Testis (tissue), 3 donors: ENCODE data around the gene COMMD7. TPM values are rescaled to one million over a fixed set of nuclear protein-coding genes. Genes with fewer than 3 reads are reported as not detected.

Experiments used
- DNase-seq: peaks from one replicate; pipeline ENCODE4 v3.0.0-alpha.2; 2019
- H3K27ac ChIP-seq, 2 donors: fragments of 200-600 bp; sonication (generic); one replicate each; pipeline ENCODE4 v1.5.1; 2019
- H3K27me3 ChIP-seq: fragments of 200-600 bp; sonication (generic); one replicate; pipeline ENCODE4 v1.5.1; 2019
- H3K36me3 ChIP-seq: fragments of 200-600 bp; sonication (generic); one replicate; pipeline ENCODE4 v1.5.1; 2017; ENCODE audit warnings: low read depth; ENCODE audit errors: missing control alignments
- H3K4me1 ChIP-seq: fragments of 200-600 bp; sonication (generic); one replicate; pipeline ENCODE4 v1.5.1; 2019
- H3K4me3 ChIP-seq, 2 donors: fragments of 200-600 bp; sonication (generic); one replicate each; pipeline ENCODE4 v1.5.1; 2017 to 2019
- H3K9me3 ChIP-seq: fragments of 200-600 bp; sonication (generic); one replicate; pipeline ENCODE4 v1.5.1; 2017
- POLR2A ChIP-seq: fragments of 450-650 bp; IDR thresholded peaks from one replicate; pipeline ENCODE4 v1.6.1; 2017; ENCODE audit warnings: antibody characterized with exemption, mild to moderate bottlenecking, moderate library complexity
- WGBS, 2 donors: methylation state at CpG; one replicate each; pipeline ENCODE4 v1.1.5; 2018; 5-methylcytosine and 5-hydroxymethylcytosine counted together
- intact Hi-C: fragments of 100-400 bp; cut with DNase I; formaldehyde crosslinking; loops from one replicate; pipeline ENCODE4 v1.15.1; 2023; ENCODE audit warnings: low total_unique reads
- polyA plus RNA-seq: library from polyadenylated mRNA; stranded (reverse); fragments of 350-450 nt; fragmentation: Illumina TruSeq; extraction: RNeasy Lipid Tissue Mini Kit (QIAGEN cat#74804); gene quantifications from one replicate; pipeline ENCODE4 v1.2.3, GENCODE V29; 2014; ENCODE audit warnings: low read depth, low replicate concordance; ENCODE audit not compliant: insufficient read depth
- total RNA-seq, 2 donors: library from RNA; depleted of rRNA; stranded (reverse); fragments of >200 nt; gene quantifications; one replicate each; pipeline ENCODE4 v1.2.3, GENCODE V29; 2016
- TF ChIP-seq, protein P1 (sequence below), 3 experiments: fragments of 450-650 bp in 2 of 3; fragments of 200-600 bp in 1 of 3; sonication (generic) in 1 of 3; IDR thresholded peaks; one replicate each; pipeline ENCODE4 v1.5.1; 2016 to 2019; ENCODE audit warnings: antibody characterized with exemption in 3 of 3, mild to moderate bottlenecking in 2 of 3, moderate library complexity in 1 of 3

COMMD7 gene
- total and polyA plus RNA-seq, 3 donors from 2014 or later = 18.0 to 26.0 (median 21.8) TPM

DNA sequence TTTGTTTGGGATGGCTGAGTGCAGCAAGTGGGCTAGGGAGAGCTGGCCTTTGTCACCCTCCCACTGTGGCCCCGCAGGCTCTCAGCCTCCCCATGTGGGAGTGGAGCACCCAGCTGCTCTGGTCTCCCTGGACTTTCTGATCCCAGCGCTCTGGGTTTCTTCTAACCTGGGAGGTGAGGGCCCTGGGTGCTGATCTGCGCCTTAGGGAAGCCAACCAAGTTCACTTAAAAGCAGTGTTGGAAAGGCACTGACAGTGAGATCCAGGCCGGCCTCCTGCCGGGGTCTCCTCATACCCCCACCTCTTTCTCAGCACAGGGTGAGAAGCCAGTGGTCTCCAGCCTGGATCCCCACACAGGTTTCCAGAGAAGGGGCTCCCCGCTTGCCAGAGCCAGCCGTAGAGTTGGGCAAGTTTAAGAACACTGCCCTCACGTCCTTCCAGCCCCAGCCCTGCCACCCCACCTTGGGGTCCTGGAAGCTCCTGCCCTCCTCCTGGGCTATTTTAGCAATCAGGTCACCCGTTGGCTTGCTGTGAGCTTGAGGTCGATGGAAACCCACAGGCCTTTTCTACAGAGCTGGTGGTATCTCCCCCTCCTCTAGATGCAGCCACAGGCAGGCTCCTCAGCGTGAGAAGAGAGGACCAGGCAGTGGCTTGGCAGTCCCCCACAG is 79.1 kb downstream of the COMMD7 start:
- H3K4me1 ChIP-seq = peaks cover 15% of the 10 kb centered on the region
- TF ChIP-seq, protein P1, sequence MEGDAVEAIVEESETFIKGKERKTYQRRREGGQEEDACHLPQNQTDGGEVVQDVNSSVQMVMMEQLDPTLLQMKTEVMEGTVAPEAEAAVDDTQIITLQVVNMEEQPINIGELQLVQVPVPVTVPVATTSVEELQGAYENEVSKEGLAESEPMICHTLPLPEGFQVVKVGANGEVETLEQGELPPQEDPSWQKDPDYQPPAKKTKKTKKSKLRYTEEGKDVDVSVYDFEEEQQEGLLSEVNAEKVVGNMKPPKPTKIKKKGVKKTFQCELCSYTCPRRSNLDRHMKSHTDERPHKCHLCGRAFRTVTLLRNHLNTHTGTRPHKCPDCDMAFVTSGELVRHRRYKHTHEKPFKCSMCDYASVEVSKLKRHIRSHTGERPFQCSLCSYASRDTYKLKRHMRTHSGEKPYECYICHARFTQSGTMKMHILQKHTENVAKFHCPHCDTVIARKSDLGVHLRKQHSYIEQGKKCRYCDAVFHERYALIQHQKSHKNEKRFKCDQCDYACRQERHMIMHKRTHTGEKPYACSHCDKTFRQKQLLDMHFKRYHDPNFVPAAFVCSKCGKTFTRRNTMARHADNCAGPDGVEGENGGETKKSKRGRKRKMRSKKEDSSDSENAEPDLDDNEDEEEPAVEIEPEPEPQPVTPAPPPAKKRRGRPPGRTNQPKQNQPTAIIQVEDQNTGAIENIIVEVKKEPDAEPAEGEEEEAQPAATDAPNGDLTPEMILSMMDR (IDR thresholded peaks at IDR 0.05) = no peak
- TF ChIP-seq POLR2A = no peak
- no peak overlapping the region for H3K4me3 ChIP-seq
- 92 to 94% methylated on average over 6 to 10 of the region's 11 CpGs for WGBS, 2 donors
- no peaks in the 10 kb centered on the region for H3K27me3 ChIP-seq
- DNase-seq = no peak
- intact Hi-C loops = no loop called here
- no peaks in the 10 kb centered on the region for H3K9me3 ChIP-seq
- no peaks in the 10 kb centered on the region for H3K36me3 ChIP-seq
- H3K27ac ChIP-seq = no peak overlapping the region

DNA sequence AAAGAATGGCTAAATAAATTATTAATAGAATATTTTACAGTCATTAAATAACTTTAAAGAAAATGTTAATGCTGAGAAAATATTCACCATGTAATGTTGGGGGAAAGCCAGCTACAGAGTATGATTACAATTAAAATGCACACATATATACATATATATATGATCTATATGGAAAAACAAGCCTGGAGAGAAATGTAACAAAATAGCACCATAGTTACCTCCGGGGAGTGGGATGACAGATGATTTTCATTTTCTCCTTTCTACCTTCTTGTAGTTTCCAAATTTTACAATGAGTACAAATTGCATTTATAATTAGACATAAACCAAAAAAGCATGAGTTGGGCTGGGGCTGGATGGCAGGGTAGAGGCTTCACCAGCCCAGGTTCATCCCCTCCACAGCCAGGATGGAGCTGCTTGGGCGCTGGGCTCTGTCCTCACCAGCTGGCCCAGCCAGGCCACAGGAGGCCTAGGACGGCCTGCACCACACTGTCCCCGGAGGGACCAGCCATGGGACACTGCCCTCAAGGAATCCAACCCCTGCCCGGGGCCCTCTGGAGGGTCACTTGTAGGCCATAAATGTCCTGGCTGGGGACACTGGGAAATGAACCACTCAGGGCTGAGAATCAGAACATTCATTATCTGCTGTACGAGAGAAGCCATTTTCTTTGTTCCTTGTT is 79.8 kb downstream of the COMMD7 start:
- DNase-seq = no peak
- no peak for TF ChIP-seq POLR2A
- TF ChIP-seq, protein P1 (IDR thresholded peaks at IDR 0.05) = no peak
- Histone ChIP-seq H3K4me3 (no peak overlapping the region), H3K36me3 (no peaks in the 10 kb centered on the region), H3K27ac (no peak overlapping the region), H3K9me3 (no peaks in the 10 kb centered on the region), H3K4me1 (peaks cover 15% of the 10 kb centered on the region), H3K27me3 (no peaks in the 10 kb centered on the region)
- 88% methylated on average over 2 to 6 of the region's 6 CpGs for WGBS, 2 donors
- intact Hi-C loops = no loop called here

- no peak for TF ChIP-seq POLR2A
- TF ChIP-seq, protein P1 (IDR thresholded peaks at IDR 0.05) = no peak
- H3K4me1 ChIP-seq = peaks cover 15% of the 10 kb centered on the region
- H3K27me3 ChIP-seq = no peaks in the 10 kb centered on the region
- DNase-seq = no peak
- intact Hi-C loops = no loop called here
- WGBS, 2 donors = 88 to 93% methylated on average over 10 of the region's 10 CpGs
- H3K36me3 ChIP-seq = no peaks in the 10 kb centered on the region
- H3K27ac ChIP-seq = no peak overlapping the region
- no peaks in the 10 kb centered on the region for H3K9me3 ChIP-seq
- H3K4me3 ChIP-seq = no peak overlapping the region
These were observed 81.3 kb downstream of the COMMD7 start for GRCh38 chr20:32661820-32662528.

GRCh38 chr20:32660661-32661060 is 82.6 kb downstream of the COMMD7 start:
- H3K27me3 ChIP-seq = no peaks in the 10 kb centered on the region
- no peaks in the 10 kb centered on the region for H3K36me3 ChIP-seq
- TF ChIP-seq POLR2A = no peak
- TF ChIP-seq, protein P1 (IDR thresholded peaks at IDR 0.05) = no peak
- no peaks in the 10 kb centered on the region for H3K9me3 ChIP-seq
- no peak overlapping the region for H3K4me3 ChIP-seq
- intact Hi-C loops = no loop called here
- WGBS, 2 donors = 88 to 93% methylated on average over 8 of the region's 8 CpGs
- H3K27ac ChIP-seq = no peak overlapping the region
- DNase-seq = no peak
- H3K4me1 ChIP-seq = peaks cover 13% of the 10 kb centered on the region
